Liver (tissue), 9 donors: ENCODE data around the gene CD300C. TPM values are rescaled to one million over a fixed set of nuclear protein-coding genes. Genes with fewer than 3 reads are reported as not detected.

ENCODE experiments used
- DNase-seq: peaks from one replicate; pipeline ENCODE4 v3.0.0-alpha.2; 2017; ENCODE audit warnings: low spot score
- H3K27ac ChIP-seq, 2 donors: one replicate each; pipeline ENCODE4 v1.7.0; 2013; ENCODE audit warnings: inconsistent platforms in 2 of 2, low read length in 2 of 2, control low read depth in 1 of 2, low read depth in 1 of 2, mild to moderate bottlenecking in 1 of 2
- H3K27me3 ChIP-seq, 4 donors: one replicate each; pipeline versions ENCODE4 v1.6.1 to v1.7.0; 2013; ENCODE audit warnings: low read length in 3 of 4, inconsistent platforms in 1 of 4, mild to moderate bottlenecking in 1 of 4, moderate library complexity in 1 of 4; ENCODE audit not compliant: control insufficient read depth in 4 of 4, insufficient read depth in 4 of 4
- H3K36me3 ChIP-seq, 4 donors: one replicate each; pipeline versions ENCODE4 v1.6.1 to v1.7.0; 2013; ENCODE audit warnings: low read length in 3 of 4, mild to moderate bottlenecking in 3 of 4, low read depth in 1 of 4, moderate library complexity in 1 of 4; ENCODE audit not compliant: control insufficient read depth in 4 of 4, insufficient read depth in 3 of 4
- H3K4me1 ChIP-seq, 4 donors: one replicate each; pipeline versions ENCODE4 v1.6.1 to v1.7.0; 2013; ENCODE audit warnings: low read length in 3 of 4, mild to moderate bottlenecking in 3 of 4, moderate library complexity in 1 of 4; ENCODE audit not compliant: control insufficient read depth in 4 of 4, insufficient read depth in 4 of 4
- H3K4me3 ChIP-seq, 3 donors: one replicate each; pipeline versions ENCODE4 v1.6.1 to v1.7.0; 2013; ENCODE audit warnings: low read length in 3 of 3, control low read depth in 1 of 3, low read depth in 1 of 3, mild to moderate bottlenecking in 1 of 3
- H3K9ac ChIP-seq, 2 donors: one replicate each; pipeline ENCODE4 v1.7.0; 2013; ENCODE audit warnings: low read length in 2 of 2, mild to moderate bottlenecking in 2 of 2, moderate library complexity in 2 of 2, control low read depth in 1 of 2, low read depth in 1 of 2
- H3K9me3 ChIP-seq, 4 donors: one replicate each; pipeline versions ENCODE4 v1.6.1 to v1.7.0; 2013; ENCODE audit warnings: low read length in 3 of 4; ENCODE audit not compliant: control insufficient read depth in 4 of 4
- ATF3 ChIP-seq: IDR thresholded peaks from 2 replicates; pipeline ENCODE4 v1.6.1; 2016; ENCODE audit warnings: antibody characterized with exemption
- EGR1 ChIP-seq, 2 donors: IDR thresholded peaks; 2 replicates each; pipeline ENCODE4 v1.6.1; 2016 to 2018; ENCODE audit warnings: antibody characterized with exemption in 2 of 2, low read depth in 2 of 2
- FOXA1 ChIP-seq: IDR thresholded peaks from 2 replicates; pipeline ENCODE4 v1.6.1; 2016; ENCODE audit warnings: antibody characterized with exemption
- FOXA2 ChIP-seq: IDR thresholded peaks from 2 replicates; pipeline ENCODE4 v1.6.1; 2016; ENCODE audit warnings: antibody characterized with exemption
- HNF4A ChIP-seq, 2 donors: conservative IDR thresholded peaks; 2 replicates each; pipeline ENCODE4 v1.6.1; 2016; ENCODE audit warnings: antibody characterized with exemption in 2 of 2, mild to moderate bottlenecking in 2 of 2
- MAX ChIP-seq: IDR thresholded peaks from 2 replicates; pipeline ENCODE4 v1.6.1; 2016; ENCODE audit warnings: antibody characterized with exemption
- NR2F2 ChIP-seq: IDR thresholded peaks from 2 replicates; pipeline ENCODE4 v1.6.1; 2016; ENCODE audit warnings: antibody characterized with exemption
- REST ChIP-seq: IDR thresholded peaks from 2 replicates; pipeline ENCODE4 v1.6.1; 2016; ENCODE audit warnings: antibody characterized with exemption, mild to moderate bottlenecking
- RXRA ChIP-seq, 2 donors: IDR thresholded peaks; 2 replicates each; pipeline ENCODE4 v1.6.1; 2017 to 2018; ENCODE audit warnings: antibody characterized with exemption in 2 of 2, mild to moderate bottlenecking in 1 of 2
- SP1 ChIP-seq: IDR thresholded peaks from 2 replicates; pipeline ENCODE4 v1.6.1; 2018; ENCODE audit warnings: antibody characterized with exemption, mild to moderate bottlenecking
- TAF1 ChIP-seq: conservative IDR thresholded peaks from 2 replicates; pipeline ENCODE4 v1.6.1; 2016; ENCODE audit warnings: antibody characterized with exemption, mild to moderate bottlenecking
- YY1 ChIP-seq: IDR thresholded peaks from 2 replicates; pipeline ENCODE4 v1.6.1; 2016; ENCODE audit warnings: antibody characterized with exemption, mild to moderate bottlenecking
- ZBTB33 ChIP-seq: IDR thresholded peaks from 2 replicates; pipeline ENCODE4 v1.6.1; 2016; ENCODE audit warnings: antibody characterized with exemption
- WGBS: extraction: QIAGEN DNeasy Blood & Tissue Kit; methylation state at CpG from one replicate; pipeline ENCODE4 v1.1.7; 2013; 5-methylcytosine and 5-hydroxymethylcytosine counted together
- polyA plus RNA-seq, 2 donors: library from polyadenylated mRNA; stranded (reverse) in 1 of 2; unstranded in 1 of 2; fragments of 200-250 nt in 1 of 2; fragments of >200 nt in 1 of 2; fragmentation: Nextera tagmentation in 1 of 2; extraction: Ambion mirVana in 1 of 2; gene quantifications; one replicate each; pipeline versions ENCODE4 v1.2.1 to v1.2.3, GENCODE V29; 2013 to 2015
- total RNA-seq, 2 donors: library from RNA; depleted of rRNA; stranded (reverse); fragments of >200 nt; gene quantifications; one replicate each; pipeline ENCODE4 v1.2.3, GENCODE V29; 2014
- donor health status: healthy.
- donor health status: healthy.
- donor health status: healthy.
- donor health status: healthy.
- donor health status: healthy.

Gene CD300C
- total and polyA plus RNA-seq, 4 donors = 0.17 to 1.5 (median 1.0) TPM

- H3K4me1 ChIP-seq = no peaks in the 10 kb centered on the region
- no peak for TF ChIP-seq FOXA1
- no peak for TF ChIP-seq RXRA (IDR thresholded peaks at IDR 0.05)
- TF ChIP-seq FOXA2 = no peak
- no peak for TF ChIP-seq HNF4A (conservative IDR thresholded peaks at IDR 0.05)
- H3K9ac ChIP-seq = no peak overlapping the region
- H3K9me3 ChIP-seq = no peaks in the 10 kb centered on the region
- H3K36me3 ChIP-seq = no peaks in the 10 kb centered on the region
- 63% methylated on average over 7 of the region's 7 CpGs for WGBS
- no peaks in the 10 kb centered on the region for H3K27me3 ChIP-seq
- H3K27ac ChIP-seq = no peak overlapping the region
- no peak for DNase-seq
- H3K4me3 ChIP-seq = no peak overlapping the region
Observed at GRCh38 chr17:74555427-74555940, 9.6 kb upstream of the CD300C start.

- Histone ChIP-seq H3K4me3 (no peak overlapping the region), H3K27ac (no peak overlapping the region), H3K9me3 (no peaks in the 10 kb centered on the region), H3K4me1 (no peaks in the 10 kb centered on the region), H3K27me3 (no peaks in the 10 kb centered on the region), H3K9ac (no peak overlapping the region), H3K36me3 (no peaks in the 10 kb centered on the region)
- no peak for DNase-seq
- 57% methylated on average over 6 of the region's 6 CpGs for WGBS
- TF ChIP-seq TAF1 (no peak), EGR1 (IDR thresholded peaks at IDR 0.05; ENCODE audit: low read depth in 2 of 2) (no peak), ATF3 (no peak), HNF4A (conservative IDR thresholded peaks at IDR 0.05) (no peak), SP1 (no peak), YY1 (no peak), MAX (no peak), NR2F2 (no peak), ZBTB33 (no peak)
Observed at GRCh38 chr17:74554909-74555308, 9.0 kb upstream of the CD300C start.

GRCh38 chr17:74552037-74552436, 6.1 kb upstream of the CD300C start:
- TF ChIP-seq REST = no peak
- H3K4me3 ChIP-seq = no peak overlapping the region
- H3K36me3 ChIP-seq = no peaks in the 10 kb centered on the region
- 52% methylated on average over 7 of the region's 7 CpGs for WGBS
- no peak overlapping the region for H3K27ac ChIP-seq
- DNase-seq = no peak
- no peaks in the 10 kb centered on the region for H3K27me3 ChIP-seq
- no peaks in the 10 kb centered on the region for H3K9me3 ChIP-seq
- no peak overlapping the region for H3K9ac ChIP-seq
- no peaks in the 10 kb centered on the region for H3K4me1 ChIP-seq
